Adrenal gland (tissue), 5 donors: ENCODE results near the gene ESRP2.

Experiments used
- POLR2A ChIP-seq, 2 donors: fragments of 450-650 bp; IDR thresholded peaks; one replicate each; pipeline ENCODE4 v1.6.1; 2017; ENCODE audit warnings: antibody characterized with exemption in 2 of 2, mild to moderate bottlenecking in 2 of 2, moderate library complexity in 1 of 2
- TF ChIP-seq, protein P1 (sequence below), 6 experiments: fragments of 450-650 bp in 4 of 6; fragments of 200-600 bp in 2 of 6; sonication (generic) in 1 of 6; IDR thresholded peaks; 1 replicate in 5 of 6; 2 replicates in 1 of 6; pipeline versions ENCODE4 v1.5.1 to v1.8.0; 2016 to 2021; ENCODE audit warnings: antibody characterized with exemption in 6 of 6, mild to moderate bottlenecking in 2 of 6, moderate library complexity in 1 of 6
- donor health status: DM: no; HTN: no; CAD: no.

DNA sequence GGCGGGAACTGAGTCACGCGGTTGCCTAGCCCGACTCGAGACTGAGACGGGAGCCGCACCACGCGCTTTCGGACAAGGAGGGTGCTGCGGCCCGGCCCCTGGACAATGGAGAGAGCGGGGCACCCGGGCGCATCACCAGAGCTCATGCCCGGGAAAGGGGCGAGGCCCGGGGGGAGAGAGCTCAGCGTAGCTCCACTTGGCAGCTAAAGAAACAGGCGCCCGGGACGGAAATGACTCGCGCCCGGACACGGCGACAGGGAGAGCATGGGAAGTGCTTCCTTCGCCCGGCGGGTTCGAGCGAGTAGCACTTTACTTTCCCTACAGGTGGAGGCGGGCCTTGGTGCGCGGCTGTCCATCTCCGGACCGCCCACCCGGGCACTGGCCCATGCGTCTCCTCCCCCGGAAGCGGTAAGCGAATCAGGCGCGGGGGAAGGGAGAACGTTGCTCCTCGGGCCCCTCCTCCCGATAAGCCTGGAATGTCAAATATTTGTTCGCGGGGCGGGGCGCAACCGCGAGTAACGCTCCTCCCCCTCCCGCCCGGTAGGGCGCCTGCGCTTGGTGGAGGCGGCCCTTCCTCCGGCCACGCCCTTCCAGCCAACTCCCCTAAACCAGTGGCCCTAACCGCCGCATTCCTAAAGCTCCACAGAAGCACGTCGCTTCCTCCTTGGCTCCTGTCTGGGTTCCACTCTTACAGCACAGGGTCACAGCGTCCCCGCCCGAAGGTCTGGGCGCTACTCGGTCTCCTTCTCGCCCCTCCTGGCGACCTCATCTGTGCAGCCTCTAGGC is 1.5 kb upstream of the ESRP2 start:
- TF ChIP-seq, protein P1, sequence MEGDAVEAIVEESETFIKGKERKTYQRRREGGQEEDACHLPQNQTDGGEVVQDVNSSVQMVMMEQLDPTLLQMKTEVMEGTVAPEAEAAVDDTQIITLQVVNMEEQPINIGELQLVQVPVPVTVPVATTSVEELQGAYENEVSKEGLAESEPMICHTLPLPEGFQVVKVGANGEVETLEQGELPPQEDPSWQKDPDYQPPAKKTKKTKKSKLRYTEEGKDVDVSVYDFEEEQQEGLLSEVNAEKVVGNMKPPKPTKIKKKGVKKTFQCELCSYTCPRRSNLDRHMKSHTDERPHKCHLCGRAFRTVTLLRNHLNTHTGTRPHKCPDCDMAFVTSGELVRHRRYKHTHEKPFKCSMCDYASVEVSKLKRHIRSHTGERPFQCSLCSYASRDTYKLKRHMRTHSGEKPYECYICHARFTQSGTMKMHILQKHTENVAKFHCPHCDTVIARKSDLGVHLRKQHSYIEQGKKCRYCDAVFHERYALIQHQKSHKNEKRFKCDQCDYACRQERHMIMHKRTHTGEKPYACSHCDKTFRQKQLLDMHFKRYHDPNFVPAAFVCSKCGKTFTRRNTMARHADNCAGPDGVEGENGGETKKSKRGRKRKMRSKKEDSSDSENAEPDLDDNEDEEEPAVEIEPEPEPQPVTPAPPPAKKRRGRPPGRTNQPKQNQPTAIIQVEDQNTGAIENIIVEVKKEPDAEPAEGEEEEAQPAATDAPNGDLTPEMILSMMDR (IDR thresholded peaks at IDR 0.05), result peak in 1 of 6 experiments; percentile 7
- peak; percentile 77 to 97 for TF ChIP-seq POLR2A (IDR thresholded peaks at IDR 0.05)
